GM10847 (cell line): ENCODE data around the gene NCOR1.

Source experiments
- POLR2A ChIP-seq: IDR thresholded peaks from 2 replicates; pipeline ENCODE4 v1.6.1; 2011; ENCODE audit not compliant: insufficient read length; ENCODE audit errors: extremely low read depth

Gene NCOR1

DNA sequence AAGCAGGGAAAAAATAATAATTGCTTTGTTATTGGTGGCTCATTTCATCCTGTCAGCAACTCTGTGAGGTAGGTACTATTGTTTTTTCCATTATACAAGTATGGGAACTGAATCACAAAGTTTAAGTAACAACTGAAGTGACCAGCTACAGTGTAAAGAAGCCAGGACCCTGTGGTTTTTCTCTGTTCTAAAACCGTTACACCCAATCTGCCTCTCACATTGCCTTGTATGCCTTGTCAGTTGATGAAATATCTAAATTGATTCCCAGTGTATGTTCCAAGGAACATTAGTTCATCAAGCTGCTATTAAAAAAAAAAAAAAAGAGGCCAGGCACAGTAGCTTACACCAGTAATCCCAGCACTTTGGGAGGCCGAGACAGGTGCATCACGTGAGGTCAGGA is 7.1 kb upstream of the NCOR1 start:
- no peak for TF ChIP-seq POLR2A

DNA sequence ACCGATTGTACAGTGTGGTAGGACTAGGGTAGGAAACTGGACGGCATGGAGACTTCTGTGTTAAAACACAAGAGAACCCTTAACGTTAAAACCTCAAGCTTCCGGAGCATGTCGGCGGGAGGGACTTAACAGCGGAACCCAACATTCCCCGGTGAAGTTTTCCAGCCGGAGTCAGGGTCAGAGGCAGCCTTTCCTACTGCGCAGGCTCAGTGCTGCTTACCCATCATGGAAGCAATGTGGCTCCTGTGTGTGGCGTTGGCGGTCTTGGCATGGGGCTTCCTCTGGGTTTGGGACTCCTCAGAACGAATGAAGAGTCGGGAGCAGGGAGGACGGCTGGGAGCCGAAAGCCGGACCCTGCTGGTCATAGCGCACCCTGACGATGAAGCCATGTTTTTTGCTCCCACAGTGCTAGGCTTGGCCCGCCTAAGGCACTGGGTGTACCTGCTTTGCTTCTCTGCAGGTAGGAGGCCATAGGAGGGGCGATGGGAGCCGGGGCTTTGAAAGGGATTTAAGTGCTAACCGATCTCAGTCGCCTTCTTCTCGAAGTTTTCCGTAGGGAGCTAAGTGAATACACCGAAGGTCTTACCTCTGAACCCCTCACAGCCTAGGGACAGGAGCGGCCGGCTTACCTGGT is 1.8 kb upstream of the NCOR1 start, which contains the start of gene PIGL:
PIGL (plus strand) TSS at position 209 of the 634 bp plus-strand sequence; CDS start at position 226, 17 bp downstream.
- TF ChIP-seq POLR2A = peak; percentile 88

DNA sequence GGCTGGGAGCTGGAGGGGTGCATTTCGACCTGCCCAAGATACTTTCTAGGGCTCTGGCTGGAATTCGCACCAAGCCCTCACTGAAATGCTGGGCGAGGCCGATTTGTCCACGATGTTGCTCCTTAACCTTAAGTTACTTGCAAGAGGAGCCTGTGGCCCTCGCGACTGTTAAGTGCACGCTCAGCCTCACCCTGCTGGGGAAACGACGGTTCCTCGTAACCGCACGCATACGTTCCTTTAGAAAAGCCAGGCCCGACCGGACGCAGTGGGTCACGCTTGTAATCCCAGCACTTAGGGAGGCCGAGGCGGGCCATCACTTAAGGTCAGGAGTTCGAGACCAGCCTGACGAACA is 607 bp upstream of the NCOR1 start:
- no peak for TF ChIP-seq POLR2A

- TF ChIP-seq POLR2A = no peak
Observed at GRCh38 chr17:16215002-16215272, 397 bp downstream of the NCOR1 start.

- no peak for TF ChIP-seq POLR2A
Observed at GRCh38 chr17:16214190-16215001, 938 bp downstream of the NCOR1 start.

GRCh38 chr17:16212793-16213192 is 2.5 kb downstream of the NCOR1 start:
- TF ChIP-seq POLR2A = no peak

GRCh38 chr17:16211590-16211989 is 3.7 kb downstream of the NCOR1 start:
- TF ChIP-seq POLR2A = no peak

- no peak for TF ChIP-seq POLR2A
Observed at GRCh38 chr17:16199093-16199492, 16.2 kb downstream of the NCOR1 start.

- no peak for TF ChIP-seq POLR2A
Observed at GRCh38 chr17:16197276-16197675, 18.1 kb downstream of the NCOR1 start.

DNA sequence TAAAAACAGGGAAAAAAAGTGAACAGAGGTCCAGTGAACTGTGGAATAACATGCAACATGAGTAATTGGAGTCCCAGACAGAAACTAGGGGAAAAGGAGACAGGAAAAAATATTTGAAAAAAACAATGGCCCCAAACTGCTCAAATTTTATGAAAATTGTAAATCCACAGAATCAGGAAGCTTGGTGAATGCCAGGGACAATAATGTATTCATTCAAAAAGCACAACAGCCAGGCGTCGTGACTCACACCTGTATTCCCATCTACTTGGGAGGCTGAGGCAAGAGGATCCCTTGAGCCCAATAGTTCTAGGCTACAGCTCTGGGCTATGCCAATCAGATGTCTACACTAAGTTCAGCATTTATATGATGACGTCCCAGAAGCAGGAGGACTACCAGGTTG is 23.7 kb downstream of the NCOR1 start:
- TF ChIP-seq POLR2A = no peak

DNA sequence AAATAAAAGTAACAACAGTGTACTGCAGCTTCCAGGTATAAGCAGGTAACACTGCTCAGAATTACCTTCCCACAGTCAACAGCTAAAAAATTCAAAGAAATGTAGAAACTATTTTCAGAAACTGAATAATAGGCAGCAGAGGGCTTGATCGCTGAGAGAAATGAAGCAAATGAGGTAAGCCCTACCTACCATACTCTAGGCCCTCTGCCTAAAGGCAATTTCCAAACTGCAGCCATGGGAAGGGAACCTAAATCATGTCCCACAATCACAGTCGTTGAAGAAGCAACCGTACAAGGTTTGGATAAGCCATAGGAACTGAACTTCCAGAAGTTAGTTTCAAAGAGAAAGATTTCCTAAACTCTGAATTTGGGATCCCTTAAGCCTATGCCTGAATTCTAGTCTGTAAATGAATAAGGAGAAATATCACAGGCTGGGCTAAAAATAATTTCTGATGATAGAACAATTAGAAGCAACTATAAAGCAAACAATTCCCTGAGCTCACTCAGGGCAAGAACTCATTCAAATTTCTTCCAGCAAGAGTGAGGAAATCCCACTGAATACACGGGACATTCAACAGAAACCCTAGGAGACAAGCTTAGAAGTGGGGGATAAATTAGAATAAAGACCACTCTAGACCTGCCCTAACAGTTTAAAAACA is 24.5 kb downstream of the NCOR1 start:
- TF ChIP-seq POLR2A = no peak

GRCh38 chr17:16189791-16190348 is 25.5 kb downstream of the NCOR1 start:
- no peak for TF ChIP-seq POLR2A

DNA sequence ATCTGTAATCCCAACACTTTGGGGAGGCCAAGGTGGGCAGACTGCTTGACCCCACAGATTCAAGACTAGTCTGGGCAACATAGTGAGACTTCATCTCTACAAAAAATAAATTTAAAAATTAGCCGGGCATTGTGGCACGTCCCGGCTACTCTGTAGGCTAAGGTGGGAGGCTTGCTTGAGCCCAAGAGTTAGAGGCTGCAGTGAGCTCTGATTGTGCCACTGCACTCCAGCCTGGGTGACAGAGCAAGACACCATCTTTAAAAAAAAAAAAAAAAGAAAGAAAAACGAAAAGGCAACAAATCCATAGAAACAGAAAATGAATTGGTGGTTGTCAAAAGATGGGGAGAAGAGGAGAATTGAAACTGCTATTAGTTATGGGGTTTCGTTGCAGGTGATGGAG is 27.7 kb downstream of the NCOR1 start:
- no peak for TF ChIP-seq POLR2A

DNA sequence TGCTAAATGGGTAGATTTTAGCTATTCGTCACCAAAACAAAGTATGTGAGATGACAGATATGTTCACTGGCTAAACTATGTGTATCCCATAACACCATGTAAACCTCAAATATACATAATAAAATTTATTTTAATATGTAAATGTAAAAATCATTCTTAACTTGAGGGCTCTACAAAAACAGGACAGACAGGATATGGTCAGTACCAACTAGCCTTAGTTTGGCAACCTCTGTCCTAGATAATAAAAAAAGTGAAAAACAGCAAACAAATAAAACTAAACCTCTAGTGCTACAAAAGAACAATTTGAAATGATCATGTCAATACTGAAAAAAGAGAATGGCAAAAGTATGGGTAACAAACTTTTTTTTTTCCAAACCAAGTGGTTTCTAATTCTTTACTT is 33.8 kb downstream of the NCOR1 start:
- TF ChIP-seq POLR2A = no peak

GRCh38 chr17:16178836-16179235 is 36.5 kb downstream of the NCOR1 start:
- no peak for TF ChIP-seq POLR2A

- no peak for TF ChIP-seq POLR2A
Observed at GRCh38 chr17:16171613-16172012, 43.7 kb downstream of the NCOR1 start.
